NCI-H510A treated with DMSO at 0.1 percent for 48 hours (cell line): ENCODE data around the gene ADAMTS20.

ENCODE experiments used
- DNase-seq: peaks from one replicate; lab custom pipeline; 2025; lab: John Stamatoyannopoulos, UW

ADAMTS20 gene

DNA sequence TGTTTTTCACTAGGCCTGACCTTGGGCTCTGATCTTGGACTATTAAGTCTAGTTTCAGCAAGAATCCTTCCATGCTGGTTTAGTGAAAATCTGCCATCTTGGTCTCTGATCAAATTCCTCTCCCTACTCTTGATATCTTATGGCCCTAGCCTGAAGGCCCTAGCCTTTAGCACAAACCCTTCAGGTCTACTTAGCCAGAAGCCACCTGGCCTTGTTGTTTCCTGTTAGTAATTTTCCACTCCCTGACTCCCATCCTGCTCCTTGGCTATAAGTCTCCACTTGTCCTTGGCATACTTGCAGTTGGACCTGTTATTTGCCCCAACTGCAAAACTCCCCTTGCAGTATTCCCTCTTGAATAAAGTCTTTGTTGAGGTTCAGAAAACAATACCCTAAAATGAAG, 241.4 kb downstream of the ADAMTS20 start:
- no peak for DNase-seq

DNA sequence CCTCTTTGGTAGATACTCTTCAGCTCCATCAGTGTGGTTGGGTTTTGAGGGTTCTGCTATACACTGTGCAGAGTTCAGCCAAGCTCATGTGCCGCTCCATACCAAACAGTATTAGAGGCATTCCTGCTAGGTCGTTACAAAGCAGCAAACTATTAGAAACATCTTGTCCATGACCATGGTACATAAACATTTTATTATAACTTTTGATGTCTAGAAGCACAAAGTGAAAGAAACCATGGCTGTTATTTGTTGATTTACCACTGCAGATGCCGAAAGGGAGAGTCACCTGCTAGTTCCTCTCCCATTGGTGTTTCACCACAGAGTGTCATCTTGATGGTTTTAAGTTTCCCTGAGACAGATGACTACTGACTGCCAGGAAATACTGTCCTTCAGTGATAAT, 242.0 kb downstream of the ADAMTS20 start:
- no peak for DNase-seq

DNA sequence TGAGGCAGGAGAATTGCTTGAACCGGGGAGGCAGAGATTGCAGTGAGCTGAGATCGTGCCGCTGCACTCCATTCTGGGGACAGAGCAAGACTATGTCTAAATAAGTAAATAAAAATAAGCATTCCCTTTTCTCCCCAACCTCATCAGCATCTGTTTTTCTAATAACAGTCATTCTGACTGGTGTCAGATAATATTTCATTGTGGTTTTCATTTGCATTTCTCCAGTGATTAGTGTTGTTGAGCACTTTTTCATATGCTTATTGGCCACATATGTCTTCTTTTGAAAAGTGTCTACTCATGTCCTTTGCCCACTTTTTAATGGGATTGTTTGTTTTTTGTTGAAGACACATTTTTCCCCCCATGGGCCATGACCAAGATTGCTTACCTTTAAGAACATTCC, 243.2 kb downstream of the ADAMTS20 start:
- no peak for DNase-seq

DNA sequence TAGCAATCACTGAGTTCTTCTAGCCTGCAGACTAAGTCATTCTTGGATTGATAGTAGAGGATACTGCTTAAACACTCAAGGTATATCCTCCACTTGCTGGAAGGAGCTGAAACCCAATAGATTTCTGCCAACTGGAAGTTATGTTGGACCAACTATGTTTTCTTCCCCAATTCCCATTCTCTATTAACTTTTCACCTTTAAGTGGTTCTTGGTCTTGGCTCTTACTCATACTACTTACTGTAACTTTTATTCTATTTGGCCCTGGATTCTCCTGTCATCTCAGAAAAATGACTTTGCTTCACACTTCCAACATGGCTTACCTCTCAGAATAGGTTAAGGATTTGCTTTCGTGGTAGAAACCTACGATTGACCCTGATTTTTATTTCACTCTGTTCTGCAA, 244.9 kb downstream of the ADAMTS20 start:
- no peak for DNase-seq

DNA sequence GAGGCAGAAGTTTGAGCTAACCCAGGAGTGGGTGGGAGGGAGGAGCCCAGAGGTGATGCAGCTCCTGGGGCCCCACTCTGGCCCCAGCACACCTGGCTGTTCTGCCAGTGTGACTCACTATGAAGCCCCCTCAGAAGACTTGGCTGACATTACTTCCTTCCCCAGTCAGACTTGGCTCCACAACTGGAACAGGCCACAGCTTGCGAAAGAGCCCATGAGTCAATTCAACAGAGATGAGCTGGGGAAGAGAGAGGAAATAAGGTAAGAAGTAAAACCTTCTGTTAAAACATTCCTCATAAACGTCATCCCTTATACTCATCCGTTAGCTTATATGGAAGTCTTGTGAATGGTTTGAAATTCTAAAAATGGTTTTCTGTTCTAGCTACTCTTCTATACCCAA, 245.9 kb downstream of the ADAMTS20 start:
- no peak for DNase-seq

DNA sequence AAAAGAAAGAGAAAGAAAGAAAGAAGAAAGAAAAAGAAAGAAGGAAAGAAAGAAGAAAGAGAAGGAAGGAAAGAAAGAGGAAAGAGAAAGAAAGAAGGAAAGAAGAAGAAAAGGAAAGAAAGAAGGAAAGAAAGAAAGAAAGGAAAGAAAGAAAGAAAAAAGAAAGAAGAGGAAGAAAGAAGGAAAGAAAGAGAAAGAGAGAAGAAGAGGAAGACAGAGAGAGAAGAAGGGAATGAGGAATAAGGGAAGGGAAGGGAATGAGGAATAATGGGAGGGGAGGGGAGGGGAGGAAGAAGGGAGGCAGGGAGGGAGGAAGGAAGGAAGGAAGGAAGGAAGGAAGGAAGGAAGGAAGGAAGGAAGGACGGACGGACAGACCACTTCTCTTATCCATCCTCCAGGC, 246.9 kb downstream of the ADAMTS20 start:
- DNase-seq, result no peak
